Stimulated activated naive CD8-positive, alpha-beta T cell treated with anti-CD3 and anti-CD28 coated beads, Interleukin-15, Interleukin-2, amounts not matched to agents 100 ng/mL and 50 ng/mL, for 24 hours (primary cell): ENCODE data around the gene PLEKHH1.

Experiments
- H3K27ac Mint-ChIP-seq: one replicate; pipeline ENCODE4 v1.8.0; 2021; ENCODE audit warnings: mild to moderate bottlenecking, mixed read lengths
- H3K27me3 Mint-ChIP-seq: one replicate; pipeline ENCODE4 v1.8.0; 2021; ENCODE audit warnings: mixed read lengths
- H3K36me3 Mint-ChIP-seq: one replicate; pipeline ENCODE4 v1.8.0; 2021; ENCODE audit warnings: low read depth, mixed read lengths
- H3K4me1 Mint-ChIP-seq: one replicate; pipeline ENCODE4 v1.8.0; 2021; ENCODE audit warnings: low read depth, mixed read lengths
- H3K4me3 Mint-ChIP-seq: one replicate; pipeline ENCODE4 v1.8.0; 2021; ENCODE audit warnings: mild to moderate bottlenecking, mixed read lengths
- H3K9me3 Mint-ChIP-seq: one replicate; pipeline ENCODE4 v1.8.0; 2021; ENCODE audit warnings: mixed read lengths

The PLEKHH1 gene

GRCh38 chr14:67532998-67533753, at the start of gene PLEKHH1:
TSS of gene PLEKHH1 (plus strand) at chr14:67533290. CDS start at chr14:67541868, 8,578 bp downstream.
- H3K4me1 Mint-ChIP-seq: peaks cover 4% of the 10 kb centered on the region
- peak within 1 kb of the TSS; percentile 76 for H3K4me3 Mint-ChIP-seq
- H3K9me3 Mint-ChIP-seq: no peaks in the 10 kb centered on the region
- H3K36me3 Mint-ChIP-seq: no peaks in the 10 kb centered on the region
- no peak within 1 kb of the TSS for H3K27ac Mint-ChIP-seq
- H3K27me3 Mint-ChIP-seq: peaks cover 38% of the 10 kb centered on the region

- Mint-ChIP-seq H3K4me1 (peaks cover 63% of the 10 kb centered on the region), H3K27ac (no peak overlapping the region), H3K9me3 (no peaks in the 10 kb centered on the region), H3K27me3 (no peaks in the 10 kb centered on the region), H3K4me3 (no peak overlapping the region), H3K36me3 (peaks cover 12% of the 10 kb centered on the region)
These were observed 49.4 kb upstream of the PLEKHH1 start for GRCh38 chr14:67483579-67484285.

- Mint-ChIP-seq H3K27ac (no peak overlapping the region), H3K4me1 (peaks cover 80% of the 10 kb centered on the region)
These were observed 47.5 kb upstream of the PLEKHH1 start for GRCh38 chr14:67485501-67486095.

GRCh38 chr14:67486890-67487289, 46.2 kb upstream of the PLEKHH1 start:
- peaks cover 83% of the 10 kb centered on the region for H3K4me1 Mint-ChIP-seq
- H3K27ac Mint-ChIP-seq: no peak overlapping the region
- peaks cover 12% of the 10 kb centered on the region for H3K36me3 Mint-ChIP-seq

More at GRCh38 chr14:67485501-67486095, 47.5 kb upstream of the PLEKHH1 start:
- Mint-ChIP-seq H3K4me3 (no peak overlapping the region), H3K9me3 (no peaks in the 10 kb centered on the region), H3K27me3 (peaks cover 1% of the 10 kb centered on the region), H3K36me3 (peaks cover 12% of the 10 kb centered on the region)

GRCh38 chr14:67487332-67487731, 45.8 kb upstream of the PLEKHH1 start:
- peak overlapping the region; percentile 97 for H3K27ac Mint-ChIP-seq
- H3K4me1 Mint-ChIP-seq: peaks cover 87% of the 10 kb centered on the region
- no peaks in the 10 kb centered on the region for H3K9me3 Mint-ChIP-seq
- H3K27me3 Mint-ChIP-seq: peaks cover 4% of the 10 kb centered on the region
- peak overlapping the region; percentile 84 for H3K4me3 Mint-ChIP-seq
- peaks cover 12% of the 10 kb centered on the region for H3K36me3 Mint-ChIP-seq

More at GRCh38 chr14:67486890-67487289, 46.2 kb upstream of the PLEKHH1 start:
- Mint-ChIP-seq H3K9me3 (no peaks in the 10 kb centered on the region), H3K27me3 (peaks cover 4% of the 10 kb centered on the region), H3K4me3 (no peak overlapping the region)

- H3K4me1 Mint-ChIP-seq: peaks cover 86% of the 10 kb centered on the region
- peak within 1 kb of the TSS; percentile 97 for H3K27ac Mint-ChIP-seq
- peaks cover 8% of the 10 kb centered on the region for H3K9me3 Mint-ChIP-seq
- H3K36me3 Mint-ChIP-seq: peaks cover 18% of the 10 kb centered on the region
- H3K27me3 Mint-ChIP-seq: peaks cover 4% of the 10 kb centered on the region
- H3K4me3 Mint-ChIP-seq: peak within 1 kb of the TSS; percentile 84
These were observed 44.9 kb upstream of the PLEKHH1 start, which contains the start of gene TMEM229B for GRCh38 chr14:67487937-67488893. TSS of gene TMEM229B (minus strand) at chr14:67488721. CDS start at chr14:67473923, 14,798 bp downstream.

- peaks cover 69% of the 10 kb centered on the region for H3K4me1 Mint-ChIP-seq
These were observed 42.9 kb upstream of the PLEKHH1 start for GRCh38 chr14:67490196-67490595.

GRCh38 chr14:67491285-67491684, 41.8 kb upstream of the PLEKHH1 start:
- Mint-ChIP-seq H3K36me3 (peaks cover 19% of the 10 kb centered on the region), H3K4me1 (peaks cover 59% of the 10 kb centered on the region), H3K9me3 (peaks cover 12% of the 10 kb centered on the region), H3K4me3 (no peak overlapping the region), H3K27ac (no peak overlapping the region), H3K27me3 (peaks cover 4% of the 10 kb centered on the region)

More at GRCh38 chr14:67490196-67490595, 42.9 kb upstream of the PLEKHH1 start:
- Mint-ChIP-seq H3K27ac (no peak overlapping the region), H3K4me3 (no peak overlapping the region), H3K9me3 (peaks cover 12% of the 10 kb centered on the region), H3K27me3 (peaks cover 4% of the 10 kb centered on the region), H3K36me3 (peaks cover 25% of the 10 kb centered on the region)

GRCh38 chr14:67491741-67492507, 41.2 kb upstream of the PLEKHH1 start:
- H3K4me3 Mint-ChIP-seq: no peak overlapping the region
- H3K9me3 Mint-ChIP-seq: peaks cover 12% of the 10 kb centered on the region
- peaks cover 4% of the 10 kb centered on the region for H3K27me3 Mint-ChIP-seq
- peaks cover 13% of the 10 kb centered on the region for H3K36me3 Mint-ChIP-seq
- peaks cover 52% of the 10 kb centered on the region for H3K4me1 Mint-ChIP-seq
- H3K27ac Mint-ChIP-seq: no peak overlapping the region

- H3K4me1 Mint-ChIP-seq: peaks cover 52% of the 10 kb centered on the region
- peaks cover 12% of the 10 kb centered on the region for H3K9me3 Mint-ChIP-seq
- no peak overlapping the region for H3K4me3 Mint-ChIP-seq
- H3K36me3 Mint-ChIP-seq: peaks cover 13% of the 10 kb centered on the region
- no peak overlapping the region for H3K27ac Mint-ChIP-seq
- peaks cover 4% of the 10 kb centered on the region for H3K27me3 Mint-ChIP-seq
These were observed 40.6 kb upstream of the PLEKHH1 start for GRCh38 chr14:67492538-67492937.

- no peak overlapping the region for H3K4me3 Mint-ChIP-seq
- H3K27me3 Mint-ChIP-seq: peaks cover 4% of the 10 kb centered on the region
- H3K36me3 Mint-ChIP-seq: peaks cover 13% of the 10 kb centered on the region
- peaks cover 12% of the 10 kb centered on the region for H3K9me3 Mint-ChIP-seq
- peaks cover 52% of the 10 kb centered on the region for H3K4me1 Mint-ChIP-seq
- no peak overlapping the region for H3K27ac Mint-ChIP-seq
These were observed 39.9 kb upstream of the PLEKHH1 start for GRCh38 chr14:67493092-67493717.

GRCh38 chr14:67495827-67496226, 37.3 kb upstream of the PLEKHH1 start:
- H3K36me3 Mint-ChIP-seq: peaks cover 13% of the 10 kb centered on the region
- peaks cover 30% of the 10 kb centered on the region for H3K4me1 Mint-ChIP-seq
- no peak overlapping the region for H3K4me3 Mint-ChIP-seq
- no peak overlapping the region for H3K27ac Mint-ChIP-seq
- H3K9me3 Mint-ChIP-seq: peaks cover 12% of the 10 kb centered on the region
- peaks cover under 1% of the 10 kb centered on the region for H3K27me3 Mint-ChIP-seq

GRCh38 chr14:67497216-67497615, 35.9 kb upstream of the PLEKHH1 start:
- H3K27me3 Mint-ChIP-seq: no peaks in the 10 kb centered on the region
- peaks cover 13% of the 10 kb centered on the region for H3K36me3 Mint-ChIP-seq
- H3K27ac Mint-ChIP-seq: no peak overlapping the region
- peaks cover 21% of the 10 kb centered on the region for H3K4me1 Mint-ChIP-seq
- H3K9me3 Mint-ChIP-seq: peaks cover 12% of the 10 kb centered on the region
- H3K4me3 Mint-ChIP-seq: no peak overlapping the region
